ENCODE data around the gene SLC7A6. TPM values are rescaled to one million over a fixed set of nuclear protein-coding genes. Genes with fewer than 3 reads are reported as not detected.

Gene SLC7A6
- total RNA-seq, 1 experiment from 2014 or later: 28.5 TPM

DNA sequence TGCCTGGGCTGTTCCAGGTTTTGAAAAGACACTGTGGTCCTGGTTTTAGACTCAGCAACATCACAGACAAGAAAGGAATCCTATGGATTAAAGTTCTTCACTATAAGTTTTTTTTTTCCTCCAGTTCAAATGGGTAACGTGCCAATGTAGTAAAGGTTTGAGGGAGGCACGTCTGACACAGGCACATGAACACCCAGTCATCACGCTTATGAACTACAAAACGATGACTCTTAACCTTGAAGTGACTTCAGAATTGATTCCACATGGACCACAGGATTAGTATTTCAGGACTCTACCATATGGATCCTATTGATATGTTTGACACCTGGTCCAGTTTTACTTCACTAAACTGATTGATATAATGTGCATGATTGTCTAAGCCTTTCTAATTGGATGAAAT lies 48.8 kb downstream of the SLC7A6 start:
- DNase-seq (ENCODE audit: low read depth, low spot score) (no peak), ATAC-seq (no peak)
- H3K9me2 ChIP-seq (ENCODE audit: insufficient read depth): no peaks in the 10 kb centered on the region
- H4K20me1 ChIP-seq (ENCODE audit: insufficient read depth): no peaks in the 10 kb centered on the region
- H3K79me2 ChIP-seq (ENCODE audit: insufficient read depth, low read length): peaks cover 73% of the 10 kb centered on the region
- intact Hi-C loops (cut with micrococcal nuclease): loop anchor here (5.0 kb wide), 1 partner anchor 46 kb away; no protein-coding TSS in a partner anchor
- TF ChIP-seq, protein P1, sequence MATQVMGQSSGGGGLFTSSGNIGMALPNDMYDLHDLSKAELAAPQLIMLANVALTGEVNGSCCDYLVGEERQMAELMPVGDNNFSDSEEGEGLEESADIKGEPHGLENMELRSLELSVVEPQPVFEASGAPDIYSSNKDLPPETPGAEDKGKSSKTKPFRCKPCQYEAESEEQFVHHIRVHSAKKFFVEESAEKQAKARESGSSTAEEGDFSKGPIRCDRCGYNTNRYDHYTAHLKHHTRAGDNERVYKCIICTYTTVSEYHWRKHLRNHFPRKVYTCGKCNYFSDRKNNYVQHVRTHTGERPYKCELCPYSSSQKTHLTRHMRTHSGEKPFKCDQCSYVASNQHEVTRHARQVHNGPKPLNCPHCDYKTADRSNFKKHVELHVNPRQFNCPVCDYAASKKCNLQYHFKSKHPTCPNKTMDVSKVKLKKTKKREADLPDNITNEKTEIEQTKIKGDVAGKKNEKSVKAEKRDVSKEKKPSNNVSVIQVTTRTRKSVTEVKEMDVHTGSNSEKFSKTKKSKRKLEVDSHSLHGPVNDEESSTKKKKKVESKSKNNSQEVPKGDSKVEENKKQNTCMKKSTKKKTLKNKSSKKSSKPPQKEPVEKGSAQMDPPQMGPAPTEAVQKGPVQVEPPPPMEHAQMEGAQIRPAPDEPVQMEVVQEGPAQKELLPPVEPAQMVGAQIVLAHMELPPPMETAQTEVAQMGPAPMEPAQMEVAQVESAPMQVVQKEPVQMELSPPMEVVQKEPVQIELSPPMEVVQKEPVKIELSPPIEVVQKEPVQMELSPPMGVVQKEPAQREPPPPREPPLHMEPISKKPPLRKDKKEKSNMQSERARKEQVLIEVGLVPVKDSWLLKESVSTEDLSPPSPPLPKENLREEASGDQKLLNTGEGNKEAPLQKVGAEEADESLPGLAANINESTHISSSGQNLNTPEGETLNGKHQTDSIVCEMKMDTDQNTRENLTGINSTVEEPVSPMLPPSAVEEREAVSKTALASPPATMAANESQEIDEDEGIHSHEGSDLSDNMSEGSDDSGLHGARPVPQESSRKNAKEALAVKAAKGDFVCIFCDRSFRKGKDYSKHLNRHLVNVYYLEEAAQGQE (IDR thresholded peaks at IDR 0.05; ENCODE audit: low read depth): no peak
- TF ChIP-seq RAD21 (IDR thresholded peaks at IDR 0.05; ENCODE audit: low read depth) (no peak), SP1 (IDR thresholded peaks at IDR 0.05; ENCODE audit: low read depth) (no peak), TCF7L2 (IDR thresholded peaks at IDR 0.05; ENCODE audit: borderline replicate concordance, extremely low read depth, insufficient read depth, insufficient read length) (no peak), POLR2AphosphoS5 (IDR thresholded peaks at IDR 0.05; ENCODE audit: low read depth, low read length) (no peak), CEBPB (IDR thresholded peaks at IDR 0.05; ENCODE audit: low read depth) (no peak), EGR1 (IDR thresholded peaks at IDR 0.05; ENCODE audit: low read depth) (no peak), CBX3 (IDR thresholded peaks at IDR 0.05; ENCODE audit: low read depth) (no peak)
- TF ChIP-seq, protein P2, sequence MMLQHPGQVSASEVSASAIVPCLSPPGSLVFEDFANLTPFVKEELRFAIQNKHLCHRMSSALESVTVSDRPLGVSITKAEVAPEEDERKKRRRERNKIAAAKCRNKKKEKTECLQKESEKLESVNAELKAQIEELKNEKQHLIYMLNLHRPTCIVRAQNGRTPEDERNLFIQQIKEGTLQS (IDR thresholded peaks at IDR 0.05): no peak
- TF ChIP-seq, protein P3, sequence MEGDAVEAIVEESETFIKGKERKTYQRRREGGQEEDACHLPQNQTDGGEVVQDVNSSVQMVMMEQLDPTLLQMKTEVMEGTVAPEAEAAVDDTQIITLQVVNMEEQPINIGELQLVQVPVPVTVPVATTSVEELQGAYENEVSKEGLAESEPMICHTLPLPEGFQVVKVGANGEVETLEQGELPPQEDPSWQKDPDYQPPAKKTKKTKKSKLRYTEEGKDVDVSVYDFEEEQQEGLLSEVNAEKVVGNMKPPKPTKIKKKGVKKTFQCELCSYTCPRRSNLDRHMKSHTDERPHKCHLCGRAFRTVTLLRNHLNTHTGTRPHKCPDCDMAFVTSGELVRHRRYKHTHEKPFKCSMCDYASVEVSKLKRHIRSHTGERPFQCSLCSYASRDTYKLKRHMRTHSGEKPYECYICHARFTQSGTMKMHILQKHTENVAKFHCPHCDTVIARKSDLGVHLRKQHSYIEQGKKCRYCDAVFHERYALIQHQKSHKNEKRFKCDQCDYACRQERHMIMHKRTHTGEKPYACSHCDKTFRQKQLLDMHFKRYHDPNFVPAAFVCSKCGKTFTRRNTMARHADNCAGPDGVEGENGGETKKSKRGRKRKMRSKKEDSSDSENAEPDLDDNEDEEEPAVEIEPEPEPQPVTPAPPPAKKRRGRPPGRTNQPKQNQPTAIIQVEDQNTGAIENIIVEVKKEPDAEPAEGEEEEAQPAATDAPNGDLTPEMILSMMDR (IDR thresholded peaks at IDR 0.05 in 2 of 3, conservative IDR thresholded peaks at IDR 0.05 in 1 of 3; ENCODE audit: borderline replicate concordance in 1 of 3, insufficient read depth in 1 of 3, low read depth in 2 of 3, low read length in 2 of 3): no peak
- peaks cover 7 to 17% of the 10 kb centered on the region in 2 experiments; a peak in 3 of 4 replicates for H3K4me1 ChIP-seq (ENCODE audit: control insufficient read depth in 1 of 2, insufficient read depth in 2 of 2, low read length in 2 of 2)
- H3K9me3 ChIP-seq (ENCODE audit: control insufficient read depth in 1 of 2, insufficient read depth in 1 of 2, low read depth in 1 of 2, low read length in 2 of 2): no peaks in the 10 kb centered on the region
- CTCF ChIA-PET: no interaction called here
- no peak overlapping the region for H3K9ac ChIP-seq (ENCODE audit: low read length)
- H2AFZ ChIP-seq (ENCODE audit: low read depth, low read length, poor library complexity, severe bottlenecking): no peak overlapping the region
- H3K27me3 ChIP-seq (ENCODE audit: insufficient read depth, low read length): no peaks in the 10 kb centered on the region
- peaks cover 8 to 14% of the 10 kb centered on the region in 2 experiments; a peak in 2 of 4 replicates for H3K36me3 ChIP-seq (ENCODE audit: control insufficient read depth in 1 of 2, insufficient read depth in 2 of 2, low read length in 2 of 2)
- H3K27ac ChIP-seq (ENCODE audit: low read depth, low read length): no peak overlapping the region
- RAD21 ChIA-PET (ENCODE audit: low non-redundant PET in 1 of 2, low total read pairs in 2 of 2, uncharacterized antibody in 2 of 2, unreplicated experiment in 2 of 2): no interaction called here
- no peak overlapping the region for H3K4me3 ChIP-seq (replicated peaks in 1 of 2; ENCODE audit: low read depth in 1 of 2, low read length in 2 of 2)
- TSS peak; percentile 19 for BruUV-seq (replicated peaks)
- no peak overlapping the region for H3K4me2 ChIP-seq (ENCODE audit: low read length)
- POLR2A ChIA-PET: no interaction called here

Data from HCT116 (cell line).